ENCODE data around the gene ATAD3A.
"Not testable (repeated sequence)": the region's sequence is repeated elsewhere in the genome, so short reads cannot be mapped to it uniquely, and the experiment has no call there.

Gene ATAD3A

DNA sequence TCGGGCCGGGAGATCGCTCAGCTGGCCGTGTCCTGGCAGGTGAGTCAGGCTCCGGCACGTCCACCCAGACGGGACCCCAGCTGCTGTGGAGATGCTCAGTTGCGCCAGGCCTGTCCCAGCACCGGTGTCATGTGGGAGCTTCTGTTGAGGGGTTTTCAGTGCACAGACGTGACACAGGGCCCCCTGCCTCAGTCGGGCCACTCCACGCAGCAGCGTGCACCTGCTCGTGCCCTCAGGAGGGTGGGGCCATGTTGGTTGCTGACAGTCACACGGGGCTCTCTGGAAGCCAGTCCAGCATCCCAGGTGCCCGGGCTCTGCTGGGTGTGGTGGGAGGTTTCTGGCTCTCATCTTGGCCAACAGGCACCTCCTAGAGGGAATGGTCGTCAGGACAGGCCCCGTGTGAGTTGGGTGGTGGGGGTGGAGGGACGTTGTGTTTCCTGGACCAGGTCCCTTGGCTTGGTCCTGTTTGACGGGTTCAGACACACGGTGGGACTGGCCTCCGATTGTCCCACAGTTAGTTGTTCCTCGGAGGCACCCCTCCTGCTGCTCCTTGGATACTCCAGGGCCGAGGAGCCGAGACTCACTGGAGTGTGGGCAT lies 21.2 kb upstream of the ATAD3A start:
- no peak for DNase-seq

DNA sequence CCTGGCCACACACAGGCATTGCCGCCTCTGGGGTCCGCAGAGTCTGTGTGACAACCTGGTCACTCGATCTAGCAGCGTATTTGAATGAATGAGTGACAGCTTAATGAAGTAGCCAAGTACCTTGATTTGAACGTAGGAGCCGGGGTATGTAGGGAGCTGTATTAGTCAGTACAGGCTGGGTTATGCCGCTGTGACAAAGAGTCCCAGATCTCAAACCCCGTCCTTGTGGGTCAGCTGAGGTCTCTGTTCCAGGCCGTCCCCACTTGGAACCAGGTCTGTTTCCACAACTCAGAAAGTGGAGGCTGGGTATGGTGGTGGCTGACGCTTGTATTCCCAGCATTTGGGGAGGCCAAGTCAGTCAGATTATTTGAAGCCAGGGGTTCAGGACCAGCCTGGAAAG lies 20.4 kb upstream of the ATAD3A start:
- DNase-seq = no peak

DNA sequence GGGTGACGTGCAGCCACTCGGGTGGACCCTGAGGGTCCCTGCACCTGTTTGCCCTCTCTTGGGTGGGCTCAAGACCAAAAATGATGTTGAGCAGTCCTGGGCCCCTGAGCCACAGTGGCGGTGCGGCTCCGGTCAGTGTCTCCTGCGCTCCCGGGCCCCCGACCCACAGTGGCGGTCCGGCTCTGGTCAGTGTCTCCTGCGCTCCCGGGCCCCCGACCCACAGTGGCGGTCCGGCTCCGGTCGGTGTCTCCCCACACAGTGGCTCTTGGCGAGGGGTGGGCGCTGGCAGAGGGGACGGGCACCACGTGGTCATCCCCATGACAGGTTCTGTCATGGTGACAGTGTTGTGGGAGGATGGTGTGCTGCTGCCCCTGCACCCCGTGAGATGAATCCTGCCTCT lies 17.7 kb upstream of the ATAD3A start:
- not testable (repeated sequence) for DNase-seq

DNA sequence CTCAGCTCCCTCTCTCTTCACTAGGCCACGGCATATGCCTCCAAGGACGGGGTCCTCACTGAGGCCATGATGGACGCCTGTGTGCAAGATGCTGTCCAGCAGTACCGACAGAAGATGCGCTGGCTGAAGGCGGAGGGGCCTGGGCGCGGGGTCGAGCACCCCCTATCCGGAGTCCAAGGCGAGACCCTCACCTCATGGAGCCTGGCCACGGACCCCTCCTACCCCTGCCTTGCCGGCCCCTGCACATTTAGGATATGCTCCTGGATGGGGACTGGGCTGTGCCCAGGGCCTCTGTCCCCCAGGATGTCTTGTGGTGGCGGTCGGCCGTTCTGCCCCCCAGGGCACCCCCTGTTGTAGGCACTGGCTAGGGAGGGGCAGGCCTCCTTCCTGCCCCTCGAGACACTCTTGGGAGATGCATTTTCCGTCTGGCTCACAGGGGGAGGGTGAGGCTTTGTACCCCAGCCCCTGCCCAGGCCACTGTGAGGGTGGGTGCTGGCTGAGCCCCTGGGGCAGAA lies 16.4 kb upstream of the ATAD3A start:
- not testable (repeated sequence) for DNase-seq

DNA sequence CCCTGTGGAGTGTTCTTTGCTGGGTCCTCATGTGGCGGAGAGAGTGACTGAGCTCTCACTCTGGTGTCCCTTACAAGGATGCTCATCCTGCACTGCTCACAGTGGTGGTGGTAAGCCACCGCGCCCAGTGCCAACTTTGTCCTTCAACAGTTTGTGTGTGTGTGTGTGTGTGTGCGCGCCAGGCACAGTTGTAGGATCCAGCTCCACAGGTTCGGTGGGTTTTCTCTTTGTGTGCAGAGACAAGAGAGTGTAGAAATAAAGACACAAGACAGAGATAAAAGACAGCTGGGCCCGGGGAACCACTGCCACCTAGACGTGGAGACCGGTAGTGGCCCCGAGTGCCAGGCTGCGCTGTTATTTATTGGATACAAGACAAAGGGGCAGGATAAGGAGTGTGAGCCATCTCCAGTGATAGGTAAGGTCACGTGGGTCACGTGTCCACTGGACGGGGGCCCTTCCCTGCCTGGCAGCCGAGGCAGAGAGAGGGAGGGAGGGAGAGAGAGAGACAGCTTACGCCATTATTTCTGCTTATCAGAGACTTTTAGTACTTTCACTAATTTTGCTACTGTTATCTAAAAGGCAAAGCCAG lies 7.1 kb upstream of the ATAD3A start:
- peak; percentile 49 for DNase-seq

DNA sequence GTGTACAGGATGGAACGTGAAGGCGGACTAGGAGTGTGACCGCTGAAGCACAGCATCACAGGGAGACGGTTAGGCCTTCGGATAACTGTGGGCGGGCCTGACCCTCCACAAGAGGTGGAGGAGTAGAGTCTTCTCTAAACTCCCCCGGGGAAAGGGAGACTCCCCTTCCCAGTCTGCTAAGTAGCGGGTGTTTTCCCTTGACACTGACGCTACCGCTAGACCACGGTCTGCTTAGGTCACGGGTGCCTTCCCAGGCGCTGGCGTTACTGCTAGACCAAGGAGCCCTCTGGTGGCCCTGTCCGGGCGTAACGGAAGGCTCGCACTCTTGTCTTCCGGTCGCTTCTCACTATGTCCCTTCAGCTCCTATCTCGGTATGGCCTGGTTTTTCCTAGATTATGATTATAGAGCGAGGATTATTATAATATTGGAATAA lies 6.6 kb upstream of the ATAD3A start:
- peak; percentile 31 for DNase-seq

DNA sequence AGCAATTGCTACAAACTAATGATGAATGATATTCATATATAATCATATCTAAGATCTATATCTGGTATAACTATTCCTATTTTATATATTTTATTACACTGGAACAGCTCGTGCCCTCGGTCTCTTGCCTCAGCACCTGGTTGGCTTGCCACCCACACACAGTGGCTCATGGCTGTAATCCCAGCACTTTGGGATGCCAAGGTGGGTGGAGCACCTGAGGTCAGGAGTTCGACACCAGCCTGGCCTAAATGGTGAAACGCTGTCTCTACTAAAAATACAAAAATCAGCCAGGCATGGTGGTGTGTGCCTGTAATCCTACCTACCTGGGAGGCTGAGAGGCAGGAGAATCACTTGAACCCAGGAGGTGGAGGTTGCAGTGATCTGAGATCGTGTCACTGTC lies 6.2 kb upstream of the ATAD3A start:
- not testable (repeated sequence) for DNase-seq

DNA sequence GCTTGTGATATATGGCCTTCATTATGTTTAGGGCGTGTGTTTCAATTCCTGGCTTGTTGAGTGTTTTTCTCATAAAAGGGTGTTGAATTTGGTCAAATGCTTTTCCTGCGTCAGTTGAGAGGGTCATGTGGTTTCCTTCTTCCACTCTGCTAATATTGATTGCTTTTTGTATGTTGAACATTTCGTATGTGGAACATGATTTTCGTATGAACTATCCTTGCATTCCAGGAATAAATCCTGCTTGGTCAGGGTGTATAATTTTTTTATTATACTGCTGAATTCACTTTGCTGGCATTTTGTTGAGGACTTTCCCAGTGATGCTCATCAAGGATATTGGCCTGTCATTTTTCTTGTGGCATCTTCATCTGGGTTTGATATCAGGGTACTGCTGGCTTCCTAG lies 4.7 kb upstream of the ATAD3A start:
- DNase-seq = no peak

DNA sequence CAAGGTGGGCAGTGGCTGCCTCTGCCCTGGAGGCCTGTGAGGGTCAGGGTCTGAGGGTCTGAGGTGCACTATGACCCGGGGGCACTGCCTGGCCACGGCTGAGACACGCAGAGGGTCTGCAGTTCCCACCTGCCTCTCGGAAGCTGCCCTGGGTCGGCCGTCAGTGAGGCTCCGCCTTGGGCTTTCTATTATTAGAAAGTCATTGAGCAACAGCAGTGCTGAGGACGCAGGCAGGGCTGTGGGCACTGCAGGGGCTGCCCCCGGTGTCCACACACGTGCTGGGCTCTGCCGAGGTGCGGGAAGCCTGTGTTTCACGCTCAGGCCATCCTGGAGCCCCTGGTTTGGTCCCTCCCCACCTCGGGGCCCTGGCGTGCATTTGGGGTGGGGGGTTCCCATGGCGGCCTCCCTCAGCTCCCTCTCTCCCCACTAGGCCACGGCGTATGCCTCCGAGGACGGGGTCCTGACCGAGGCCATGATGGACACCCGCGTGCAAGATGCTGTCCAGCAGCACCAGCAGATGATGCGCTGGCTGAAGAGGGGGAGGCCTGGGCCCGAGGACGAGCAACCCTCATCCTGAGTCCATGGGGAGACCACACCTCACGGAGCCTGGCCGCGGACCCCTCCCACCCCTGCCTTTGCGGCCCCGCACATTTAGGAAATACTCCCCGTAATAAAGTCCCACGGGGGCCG lies 3.0 kb upstream of the ATAD3A start:
- DNase-seq = not testable (repeated sequence)

DNA sequence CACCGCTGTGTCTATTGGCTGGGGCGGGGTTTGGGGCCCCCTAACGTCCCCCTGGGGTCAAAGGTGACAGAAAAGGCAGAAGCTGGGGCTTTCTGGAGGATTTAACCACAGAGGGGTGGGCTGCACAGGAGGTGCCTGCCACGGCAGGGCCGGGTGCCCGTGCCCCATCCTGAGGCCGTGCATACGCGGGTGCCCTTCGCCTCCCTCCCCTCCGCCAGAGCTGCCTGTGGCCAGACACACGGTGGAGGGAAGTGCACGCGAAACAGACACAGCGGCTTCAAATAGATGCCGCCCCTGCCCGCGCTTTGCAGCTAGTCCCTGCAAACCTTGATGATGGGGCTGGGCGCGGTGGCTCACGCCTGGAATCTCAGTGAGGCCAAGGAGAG lies 2.5 kb upstream of the ATAD3A start:
- DNase-seq = not testable (repeated sequence)

DNA sequence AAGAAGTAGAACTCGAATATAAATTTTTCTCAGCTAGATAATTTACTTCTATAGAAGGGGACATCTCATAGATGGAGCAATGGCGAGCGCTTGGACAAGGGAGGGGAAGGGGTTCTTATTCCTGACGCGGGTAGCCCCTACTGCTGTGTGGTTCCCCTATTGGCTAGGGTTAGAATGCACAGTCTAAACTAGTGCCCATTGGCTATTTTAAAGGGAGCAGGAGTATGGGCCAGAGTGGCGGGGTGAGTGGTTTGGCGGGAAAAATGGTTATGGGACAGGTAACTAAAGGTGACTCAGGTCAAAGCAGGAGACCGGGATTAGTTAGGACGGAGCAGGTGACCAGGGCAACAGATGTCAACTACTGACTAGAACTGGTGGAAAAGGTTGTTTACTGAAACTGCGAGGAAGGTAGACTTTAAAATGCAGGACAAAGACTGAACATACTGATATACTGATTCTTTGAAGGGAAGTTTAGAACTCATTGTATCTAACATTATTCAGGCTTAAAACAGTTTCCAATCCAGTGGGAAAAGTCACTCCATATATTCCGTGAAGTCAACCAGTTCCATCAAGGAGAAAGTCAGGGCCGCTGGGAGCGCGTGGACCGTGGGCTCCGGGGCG lies 940 bp upstream of the ATAD3A start:
- DNase-seq = peak; percentile 17

DNA sequence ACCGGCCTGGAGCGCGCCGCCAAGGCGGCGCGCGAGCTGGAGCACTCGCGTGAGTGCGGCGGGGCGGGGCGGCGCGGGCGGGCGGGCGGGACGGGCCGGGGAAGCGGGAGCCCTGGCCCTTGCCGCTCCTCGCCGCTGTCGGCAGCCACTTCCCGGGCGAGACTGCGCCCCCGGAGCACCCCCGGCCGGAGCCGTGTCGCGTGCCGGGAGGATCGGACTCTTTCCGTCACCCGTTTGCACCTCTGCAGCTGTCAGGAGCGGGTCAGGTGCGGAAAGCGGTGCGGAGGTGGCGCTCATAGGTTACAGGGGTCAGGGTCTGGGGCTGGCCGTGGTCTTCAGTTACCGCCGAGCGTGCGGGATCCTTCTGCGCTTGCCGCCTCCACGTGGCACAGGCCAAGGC lies 463 bp downstream of the ATAD3A start:
- not testable (repeated sequence) for DNase-seq

DNA sequence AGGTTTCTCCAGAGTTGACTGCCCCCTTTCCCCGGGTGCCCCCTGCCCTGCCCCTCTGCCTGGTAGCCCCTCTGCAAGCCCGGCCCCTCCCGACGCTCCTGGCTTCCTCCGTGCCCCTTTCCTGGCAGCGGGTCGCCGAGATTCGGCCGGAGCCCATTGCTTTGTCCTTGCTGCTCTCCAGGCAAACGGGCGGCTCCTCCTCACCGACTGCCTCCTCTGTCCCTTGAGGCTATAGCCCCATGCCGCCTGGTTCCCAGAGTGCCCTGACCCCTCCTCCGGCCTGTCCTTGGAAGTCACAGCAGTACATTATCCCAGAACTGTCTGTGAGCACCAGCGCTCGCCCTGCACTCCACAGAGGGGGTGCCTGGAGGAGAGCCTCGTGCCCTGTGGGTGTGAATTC lies 1.7 kb downstream of the ATAD3A start:
- DNase-seq = not testable (repeated sequence)

DNA sequence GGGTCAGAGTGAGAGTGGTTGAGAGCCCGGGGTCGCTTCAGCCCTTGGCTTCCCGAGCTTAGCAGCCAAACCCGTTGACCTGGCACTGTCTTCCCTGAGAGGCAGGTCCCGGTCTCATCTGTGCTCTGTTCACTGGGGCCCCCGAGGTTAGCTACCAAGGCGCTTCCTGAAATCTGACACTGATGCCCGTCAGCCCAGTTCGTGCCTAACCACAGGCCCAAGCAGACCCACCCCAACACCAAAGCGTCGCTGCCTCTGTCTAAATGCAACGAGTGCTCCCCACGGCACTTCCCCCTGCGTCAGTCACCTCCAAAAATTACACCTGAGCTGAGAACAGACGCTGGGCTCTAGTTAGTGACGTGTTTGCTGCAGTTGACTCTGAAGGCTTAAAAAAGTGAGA lies 2.4 kb downstream of the ATAD3A start:
- not testable (repeated sequence) for DNase-seq

DNA sequence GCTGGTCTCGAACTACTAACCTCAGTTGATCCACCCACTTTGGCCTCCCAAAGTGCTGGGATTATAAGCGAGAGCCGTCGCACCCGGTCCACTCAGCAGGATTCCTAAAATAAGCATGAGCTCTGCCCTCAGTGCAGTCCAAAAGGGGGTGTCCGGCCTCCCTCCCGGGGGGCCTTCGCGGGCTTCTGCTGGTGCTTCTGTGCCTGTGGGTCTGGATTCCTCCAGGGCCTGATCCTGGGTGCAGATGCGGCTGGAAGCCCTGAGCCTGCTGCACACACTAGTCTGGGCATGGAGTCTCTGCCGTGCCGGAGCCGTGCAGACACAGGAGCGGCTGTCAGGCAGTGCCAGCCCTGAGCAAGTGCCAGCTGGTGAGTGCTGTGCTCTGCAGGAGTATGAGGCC lies 5.0 kb downstream of the ATAD3A start:
- DNase-seq = not testable (repeated sequence)

DNA sequence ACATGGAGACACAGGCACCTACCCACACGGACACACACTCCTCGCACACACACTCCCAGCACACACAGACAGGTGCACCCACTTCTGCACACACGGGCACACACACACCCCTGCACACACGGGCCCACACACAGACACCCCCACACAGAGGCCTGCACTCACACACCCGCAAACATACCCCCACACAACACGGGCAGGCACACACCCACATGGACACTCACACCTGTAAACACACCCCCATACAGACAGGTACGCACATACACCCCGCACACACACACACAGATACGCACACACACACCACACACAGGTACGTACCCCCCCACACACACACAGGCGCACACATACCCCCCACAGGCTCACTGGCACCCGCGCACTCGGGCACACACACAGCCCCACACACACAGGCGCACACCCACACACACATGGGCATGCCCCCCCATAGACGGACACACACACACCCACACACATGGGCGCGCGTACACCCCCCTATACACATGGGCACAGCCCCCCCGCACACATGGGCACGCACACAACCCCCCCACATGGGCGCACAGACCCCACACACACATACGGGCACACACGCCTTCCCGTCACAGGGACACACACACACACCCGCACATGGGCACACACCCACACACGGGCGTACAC lies 6.1 kb downstream of the ATAD3A start:
- no peak for DNase-seq

DNA sequence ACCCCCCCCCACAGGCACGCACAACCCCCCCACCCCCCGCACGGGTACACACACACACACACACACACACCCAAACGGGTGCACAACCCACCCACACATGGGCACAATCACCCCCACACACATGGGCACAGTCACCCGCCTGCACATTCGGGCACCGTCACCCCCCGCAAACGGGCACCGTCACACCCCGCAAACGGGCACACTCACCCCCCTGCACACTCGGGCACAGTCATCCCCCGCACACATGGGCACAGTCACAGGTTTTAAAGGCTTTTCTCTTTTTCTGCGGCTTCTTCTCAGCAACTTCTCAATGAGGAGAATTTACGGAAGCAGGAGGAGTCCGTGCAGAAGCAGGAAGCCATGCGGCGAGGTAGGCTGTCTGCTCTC lies 6.7 kb downstream of the ATAD3A start:
- not testable (repeated sequence) for DNase-seq

DNA sequence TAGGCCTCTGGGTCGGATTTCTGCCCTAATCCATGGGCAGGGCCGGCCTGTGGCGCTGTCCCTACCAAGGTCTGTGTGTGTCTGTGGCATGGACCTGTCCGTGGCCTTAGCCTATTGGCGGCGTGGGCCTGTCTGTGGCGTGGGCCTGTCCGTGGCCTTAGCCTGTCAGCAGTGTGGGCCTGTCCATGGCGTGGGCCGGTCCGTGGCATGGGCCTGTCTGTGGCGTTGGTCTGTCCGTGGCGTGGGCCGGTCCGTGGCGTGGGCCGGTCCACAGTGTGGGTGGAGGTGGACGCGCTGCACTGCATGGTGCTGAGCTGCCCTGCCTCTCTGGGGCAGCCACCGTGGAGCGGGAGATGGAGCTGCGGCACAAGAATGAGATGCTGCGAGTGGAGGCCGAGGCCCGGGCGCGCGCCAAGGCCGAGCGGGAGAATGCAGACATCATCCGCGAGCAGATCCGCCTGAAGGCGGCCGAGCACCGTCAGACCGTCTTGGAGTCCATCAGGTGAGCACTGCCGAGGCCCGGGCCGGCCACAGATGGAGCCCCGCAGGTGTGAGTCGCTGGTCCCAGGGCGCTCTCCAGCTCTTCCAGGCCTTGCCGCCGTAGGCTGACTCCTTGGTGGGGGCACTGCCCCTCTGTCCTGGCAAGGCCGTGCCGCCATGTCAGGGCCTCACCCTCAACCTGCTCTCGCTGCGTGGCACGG lies 8.0 kb downstream of the ATAD3A start:
- not testable (repeated sequence) for DNase-seq

DNA sequence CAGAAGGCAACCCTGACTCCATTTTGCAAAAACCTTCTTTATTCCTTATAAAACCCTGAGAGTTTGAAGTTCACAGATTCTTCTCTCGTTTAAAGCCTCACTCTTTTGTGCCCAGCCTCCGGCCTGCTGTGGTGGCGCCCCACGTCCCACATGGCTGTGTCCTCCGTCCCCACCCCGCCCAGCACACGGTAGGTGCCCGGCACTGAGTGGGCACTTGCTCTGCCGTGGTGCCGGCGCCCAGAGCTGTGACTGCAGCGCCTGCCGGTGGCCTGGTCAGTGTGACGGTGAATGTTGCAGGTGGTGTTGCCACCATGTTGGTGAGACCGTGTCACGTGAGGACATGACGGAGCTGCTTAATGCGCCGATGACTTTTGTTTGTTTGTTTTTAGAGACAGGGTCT lies 9.4 kb downstream of the ATAD3A start:
- no peak for DNase-seq

DNA sequence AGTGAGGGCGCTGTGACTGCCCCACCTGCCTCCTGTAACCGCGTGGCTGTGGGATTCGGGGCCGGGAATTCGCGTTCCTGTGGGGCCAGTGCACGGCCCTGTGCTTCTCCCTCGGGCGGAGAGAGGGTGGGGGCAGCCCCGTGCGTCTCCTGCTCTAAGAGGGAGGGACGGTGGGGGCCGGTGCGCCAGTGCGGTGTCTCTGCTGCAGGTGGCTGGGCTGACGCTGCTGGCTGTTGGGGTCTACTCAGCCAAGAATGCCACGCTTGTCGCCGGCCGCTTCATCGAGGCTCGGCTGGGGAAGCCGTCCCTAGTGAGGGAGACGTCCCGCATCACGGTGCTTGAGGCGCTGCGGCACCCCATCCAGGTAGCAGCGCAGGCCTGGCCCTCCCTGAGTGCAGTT lies 10.6 kb downstream of the ATAD3A start:
- DNase-seq = not testable (repeated sequence)

DNA sequence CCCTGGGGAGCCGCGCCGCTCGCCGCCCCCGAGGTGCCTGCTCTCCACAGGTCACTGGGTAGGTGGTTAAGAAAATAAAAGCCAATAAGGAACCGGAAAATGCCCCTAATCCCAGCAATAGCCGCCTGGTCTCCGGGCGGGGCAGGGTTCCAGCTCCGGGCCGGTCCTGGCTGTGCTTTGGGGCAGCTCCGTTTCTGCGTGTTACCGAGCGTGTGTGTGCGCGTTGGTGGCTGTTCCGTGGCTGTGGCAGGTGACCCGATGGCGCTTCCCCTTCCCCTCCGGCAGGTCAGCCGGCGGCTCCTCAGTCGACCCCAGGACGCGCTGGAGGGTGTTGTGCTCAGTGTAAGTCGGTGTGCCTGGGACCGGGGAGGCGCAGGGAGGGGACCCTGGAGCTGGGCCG lies 11.3 kb downstream of the ATAD3A start:
- DNase-seq = not testable (repeated sequence)

DNA sequence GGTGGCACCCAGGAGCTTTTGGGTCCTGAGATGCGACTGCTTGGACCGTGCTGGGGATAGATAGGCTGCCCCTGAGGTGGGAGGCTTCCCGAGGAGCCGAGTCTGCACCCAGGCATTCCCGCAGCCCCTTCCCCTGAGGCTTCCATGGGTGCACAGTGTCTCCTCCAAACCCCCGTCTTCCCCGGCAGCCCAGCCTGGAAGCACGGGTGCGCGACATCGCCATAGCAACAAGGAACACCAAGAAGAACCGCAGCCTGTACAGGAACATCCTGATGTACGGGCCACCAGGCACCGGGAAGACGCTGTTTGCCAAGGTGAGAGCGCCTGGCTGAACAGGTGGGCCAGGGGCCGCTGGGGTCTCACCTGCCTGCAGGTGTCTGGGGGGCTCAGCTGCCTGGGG lies 11.7 kb downstream of the ATAD3A start:
- not testable (repeated sequence) for DNase-seq

All from inflammatory macrophage treated with lipopolysaccharide for 4 hours (primary cell).